ENCODE data around the gene KLHL36.

GRCh38 chr16:84689111-84689510 is 40.8 kb downstream of the KLHL36 start:
- TF ChIP-seq, protein P1, sequence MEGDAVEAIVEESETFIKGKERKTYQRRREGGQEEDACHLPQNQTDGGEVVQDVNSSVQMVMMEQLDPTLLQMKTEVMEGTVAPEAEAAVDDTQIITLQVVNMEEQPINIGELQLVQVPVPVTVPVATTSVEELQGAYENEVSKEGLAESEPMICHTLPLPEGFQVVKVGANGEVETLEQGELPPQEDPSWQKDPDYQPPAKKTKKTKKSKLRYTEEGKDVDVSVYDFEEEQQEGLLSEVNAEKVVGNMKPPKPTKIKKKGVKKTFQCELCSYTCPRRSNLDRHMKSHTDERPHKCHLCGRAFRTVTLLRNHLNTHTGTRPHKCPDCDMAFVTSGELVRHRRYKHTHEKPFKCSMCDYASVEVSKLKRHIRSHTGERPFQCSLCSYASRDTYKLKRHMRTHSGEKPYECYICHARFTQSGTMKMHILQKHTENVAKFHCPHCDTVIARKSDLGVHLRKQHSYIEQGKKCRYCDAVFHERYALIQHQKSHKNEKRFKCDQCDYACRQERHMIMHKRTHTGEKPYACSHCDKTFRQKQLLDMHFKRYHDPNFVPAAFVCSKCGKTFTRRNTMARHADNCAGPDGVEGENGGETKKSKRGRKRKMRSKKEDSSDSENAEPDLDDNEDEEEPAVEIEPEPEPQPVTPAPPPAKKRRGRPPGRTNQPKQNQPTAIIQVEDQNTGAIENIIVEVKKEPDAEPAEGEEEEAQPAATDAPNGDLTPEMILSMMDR (IDR thresholded peaks at IDR 0.05) = no peak
- TF ChIP-seq POLR2A (IDR thresholded peaks at IDR 0.05) = no peak

Measured in lower leg skin (tissue), 3 donors.